AG09319 (cell line): ENCODE measurements around the gene HELZ2.

Experiments used
- DNase-seq: peaks from one replicate; pipeline ENCODE4 v3.0.0-alpha.2; 2010; ENCODE audit warnings: low read depth; ENCODE audit errors: extremely low read depth
- TF ChIP-seq, protein P1 (sequence below): IDR thresholded peaks from 2 replicates; pipeline ENCODE4 v1.5.1; 2011; ENCODE audit warnings: low read depth, mild to moderate bottlenecking, inconsistent platforms, low read length, moderate library complexity

The HELZ2 gene

DNA sequence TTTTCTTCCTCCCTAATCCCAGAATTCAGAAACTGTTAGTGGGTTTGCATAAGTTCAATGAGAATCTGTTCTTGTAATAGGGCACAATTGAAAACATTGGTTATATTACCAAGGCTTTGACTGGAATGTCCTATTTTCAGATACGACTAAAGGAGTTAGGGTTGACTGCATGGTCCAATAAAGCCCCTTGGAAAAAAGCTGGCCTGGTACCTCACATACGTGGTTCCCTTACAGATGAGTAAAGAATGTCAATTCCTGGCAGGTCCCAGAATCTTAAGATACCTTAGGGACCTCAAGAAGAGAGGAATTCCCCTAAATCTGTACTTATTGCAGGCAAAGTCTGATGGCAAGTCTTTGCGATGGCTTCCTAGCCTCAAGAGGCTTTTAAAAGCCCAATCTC, 48.9 kb downstream of the HELZ2 start:
- DNase-seq: no peak
- TF ChIP-seq, protein P1, sequence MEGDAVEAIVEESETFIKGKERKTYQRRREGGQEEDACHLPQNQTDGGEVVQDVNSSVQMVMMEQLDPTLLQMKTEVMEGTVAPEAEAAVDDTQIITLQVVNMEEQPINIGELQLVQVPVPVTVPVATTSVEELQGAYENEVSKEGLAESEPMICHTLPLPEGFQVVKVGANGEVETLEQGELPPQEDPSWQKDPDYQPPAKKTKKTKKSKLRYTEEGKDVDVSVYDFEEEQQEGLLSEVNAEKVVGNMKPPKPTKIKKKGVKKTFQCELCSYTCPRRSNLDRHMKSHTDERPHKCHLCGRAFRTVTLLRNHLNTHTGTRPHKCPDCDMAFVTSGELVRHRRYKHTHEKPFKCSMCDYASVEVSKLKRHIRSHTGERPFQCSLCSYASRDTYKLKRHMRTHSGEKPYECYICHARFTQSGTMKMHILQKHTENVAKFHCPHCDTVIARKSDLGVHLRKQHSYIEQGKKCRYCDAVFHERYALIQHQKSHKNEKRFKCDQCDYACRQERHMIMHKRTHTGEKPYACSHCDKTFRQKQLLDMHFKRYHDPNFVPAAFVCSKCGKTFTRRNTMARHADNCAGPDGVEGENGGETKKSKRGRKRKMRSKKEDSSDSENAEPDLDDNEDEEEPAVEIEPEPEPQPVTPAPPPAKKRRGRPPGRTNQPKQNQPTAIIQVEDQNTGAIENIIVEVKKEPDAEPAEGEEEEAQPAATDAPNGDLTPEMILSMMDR: no peak
